NCI-H1436 (cell line): ENCODE measurements around the gene PCDHGB1.
"Not testable (repeated sequence)": the region's sequence is repeated elsewhere in the genome, so short reads cannot be mapped to it uniquely, and the experiment has no call there.

Source experiments
- DNase-seq: peaks from one replicate; lab custom pipeline; 2025; lab: John Stamatoyannopoulos, UW

PCDHGB1 gene

GRCh38 chr5:141383345-141383744, 33.4 kb downstream of the PCDHGB1 start:
- DNase-seq: no peak

GRCh38 chr5:141384471-141385267, 34.8 kb downstream of the PCDHGB1 start:
- DNase-seq: no peak

GRCh38 chr5:141387557-141388311, 37.8 kb downstream of the PCDHGB1 start, which contains the start of gene PCDHGB4:
Gene PCDHGB4, plus strand, starts transcription at chr5:141387698. Its CDS starts 187 bp downstream, at chr5:141387885.
- not testable (repeated sequence) for DNase-seq

DNA sequence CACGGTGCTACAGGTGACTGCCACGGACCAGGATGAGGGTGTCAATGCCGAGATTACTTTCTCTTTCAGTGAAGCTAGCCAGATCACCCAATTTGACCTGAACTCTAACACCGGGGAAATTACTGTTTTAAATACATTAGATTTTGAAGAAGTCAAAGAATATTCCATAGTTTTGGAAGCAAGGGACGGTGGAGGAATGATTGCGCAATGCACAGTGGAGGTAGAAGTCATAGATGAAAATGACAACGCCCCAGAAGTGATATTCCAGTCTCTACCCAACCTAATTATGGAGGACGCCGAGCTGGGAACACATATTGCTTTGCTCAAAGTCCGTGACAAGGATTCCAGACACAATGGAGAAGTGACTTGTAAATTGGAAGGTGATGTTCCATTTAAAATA, 38.8 kb downstream of the PCDHGB1 start:
- DNase-seq: no peak

- no peak for DNase-seq
These were observed 39.5 kb downstream of the PCDHGB1 start for GRCh38 chr5:141389153-141390042.

DNA sequence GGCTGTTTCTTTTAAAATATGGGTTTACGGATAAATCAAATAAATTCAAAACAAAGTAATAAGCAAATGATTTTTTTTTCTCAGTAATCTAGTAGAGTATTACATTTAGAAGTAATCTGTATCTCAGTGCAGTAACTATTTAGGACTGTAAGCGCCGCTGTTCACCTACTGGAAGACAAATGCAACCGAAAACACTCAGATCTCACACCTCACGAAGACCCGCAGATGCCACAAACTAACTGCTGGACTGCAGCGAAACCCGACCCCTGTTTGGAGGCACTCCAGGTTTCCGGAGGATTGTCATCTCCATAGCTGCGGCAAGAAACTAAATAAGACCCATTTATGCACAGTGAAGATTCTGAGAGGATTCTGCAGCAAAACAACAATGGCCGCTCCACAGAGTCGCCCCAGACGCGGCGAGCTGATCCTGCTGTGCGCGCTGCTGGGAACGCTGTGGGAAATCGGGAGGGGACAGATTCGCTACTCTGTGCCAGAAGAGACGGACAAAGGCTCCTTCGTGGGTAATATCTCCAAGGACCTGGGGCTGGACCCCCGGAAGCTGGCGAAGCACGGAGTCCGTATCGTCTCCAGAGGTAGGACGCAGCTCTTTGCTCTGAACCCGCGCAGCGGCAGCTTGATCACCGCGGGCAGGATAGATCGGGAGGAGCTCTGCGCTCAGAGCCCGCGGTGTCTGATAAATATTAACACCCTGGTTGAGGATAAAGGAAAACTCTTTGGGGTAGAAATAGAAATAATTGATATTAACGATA, 42.7 kb downstream of the PCDHGB1 start, which contains the start of gene PCDHGA8:
Gene PCDHGA8 (plus strand): TSS at position 205 of the 770 bp plus-strand sequence. CDS start 181 bp downstream, at position 386.
- DNase-seq: no peak

DNA sequence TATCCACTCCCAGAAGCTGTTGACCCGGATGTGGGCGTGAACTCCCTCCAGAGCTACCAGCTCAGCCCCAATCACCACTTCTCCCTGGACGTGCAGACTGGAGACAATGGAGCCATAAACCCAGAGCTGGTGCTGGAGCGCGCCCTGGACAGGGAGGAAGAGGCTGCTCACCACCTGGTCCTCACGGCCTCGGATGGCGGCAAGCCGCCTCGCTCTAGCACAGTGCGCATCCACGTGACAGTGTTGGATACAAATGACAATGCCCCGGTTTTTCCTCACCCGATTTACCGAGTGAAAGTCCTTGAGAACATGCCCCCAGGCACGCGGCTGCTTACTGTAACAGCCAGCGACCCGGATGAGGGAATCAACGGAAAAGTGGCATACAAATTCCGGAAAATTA, 43.4 kb downstream of the PCDHGB1 start:
- no peak for DNase-seq

GRCh38 chr5:141394401-141395187, 44.7 kb downstream of the PCDHGB1 start:
- not testable (repeated sequence) for DNase-seq

DNA sequence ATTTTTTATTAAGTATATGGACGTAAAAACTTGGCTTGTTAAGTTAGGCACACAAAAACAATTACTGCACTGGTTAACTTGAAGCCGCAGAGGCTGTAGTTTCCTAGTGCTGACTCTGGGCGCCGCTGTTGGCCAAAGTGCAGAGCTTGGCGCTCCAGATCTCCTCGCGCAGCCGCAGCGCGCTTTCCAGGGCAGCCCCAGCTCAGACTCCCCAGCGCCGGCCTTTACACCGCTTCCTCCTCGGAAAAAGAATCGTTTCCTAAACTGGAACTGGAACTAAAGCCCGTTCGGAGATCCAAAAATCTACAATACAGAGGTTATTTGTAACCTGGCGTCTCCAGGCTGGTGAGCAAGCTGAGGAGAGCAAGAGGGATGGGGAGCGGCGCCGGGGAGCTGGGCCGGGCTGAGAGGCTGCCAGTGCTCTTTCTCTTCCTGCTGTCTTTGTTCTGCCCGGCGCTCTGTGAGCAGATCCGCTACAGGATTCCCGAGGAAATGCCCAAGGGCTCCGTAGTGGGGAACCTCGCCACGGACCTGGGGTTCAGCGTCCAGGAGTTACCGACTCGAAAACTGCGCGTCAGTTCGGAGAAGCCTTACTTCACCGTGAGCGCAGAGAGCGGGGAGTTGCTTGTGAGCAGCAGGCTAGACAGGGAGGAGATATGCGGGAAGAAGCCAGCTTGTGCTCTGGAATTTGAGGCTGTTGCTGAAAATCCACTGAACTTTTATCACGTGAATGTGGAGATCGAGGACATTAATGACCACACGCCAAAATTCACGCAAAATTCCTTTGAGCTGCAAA, 48.1 kb downstream of the PCDHGB1 start, which contains the start of gene PCDHGB5:
Gene PCDHGB5 (plus strand): TSS at position 192 of the 796 bp plus-strand sequence. CDS start 181 bp downstream, at position 373.
- DNase-seq: not testable (repeated sequence)

DNA sequence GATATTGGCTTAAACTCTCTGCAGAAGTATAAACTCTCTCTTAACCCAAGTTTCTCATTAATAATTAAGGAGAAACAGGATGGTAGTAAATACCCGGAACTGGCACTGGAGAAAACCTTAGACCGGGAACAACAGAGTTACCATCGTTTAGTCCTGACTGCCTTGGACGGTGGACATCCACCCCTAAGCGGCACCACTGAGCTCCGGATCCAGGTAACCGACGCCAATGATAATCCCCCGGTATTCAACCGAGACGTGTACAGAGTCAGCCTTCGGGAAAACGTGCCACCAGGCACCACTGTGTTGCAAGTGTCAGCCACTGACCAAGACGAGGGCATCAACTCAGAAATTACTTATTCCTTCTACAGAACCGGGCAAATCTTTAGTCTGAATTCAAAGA, 48.7 kb downstream of the PCDHGB1 start:
- DNase-seq: no peak

GRCh38 chr5:141399555-141400258, 49.8 kb downstream of the PCDHGB1 start:
- no peak for DNase-seq
